Uterus (tissue), 4 donors: Measurements from ENCODE around the gene PTPN6. TPM values are rescaled to one million over a fixed set of nuclear protein-coding genes. Genes with fewer than 3 reads are reported as not detected.

Experiments
- DNase-seq, 2 donors: peaks; one replicate each; pipeline ENCODE4 v3.0.0-alpha.2; 2019 to 2020
- H3K27ac ChIP-seq, 2 donors: fragments of 200-600 bp; sonication (generic); 1 replicate in 1 of 2; 2 replicates in 1 of 2; pipeline ENCODE4 v1.5.1; 2016 to 2018
- H3K27me3 ChIP-seq, 2 donors: fragments of 200-600 bp; sonication (generic); one replicate each; pipeline ENCODE4 v1.5.1; 2018 to 2019; ENCODE audit warnings: control low read depth in 1 of 2
- H3K36me3 ChIP-seq, 2 donors: fragments of 200-600 bp; sonication (generic); one replicate each; pipeline ENCODE4 v1.5.1; 2019; ENCODE audit warnings: control low read depth in 1 of 2
- H3K4me1 ChIP-seq, 2 donors: fragments of 200-600 bp; sonication (generic); one replicate each; pipeline ENCODE4 v1.5.1; 2018 to 2019; ENCODE audit warnings: control low read depth in 1 of 2
- H3K4me3 ChIP-seq, 2 donors: fragments of 200-600 bp; sonication (generic); 1 replicate in 1 of 2; 2 replicates in 1 of 2; pipeline ENCODE4 v1.5.1; 2018 to 2019; ENCODE audit warnings: mild to moderate bottlenecking in 1 of 2
- H3K9me3 ChIP-seq, 2 donors: fragments of 200-600 bp; sonication (generic); one replicate each; pipeline ENCODE4 v1.5.1; 2019; ENCODE audit warnings: control low read depth in 1 of 2
- POLR2A ChIP-seq, 2 donors: fragments of 450-650 bp; IDR thresholded peaks; one replicate each; pipeline ENCODE4 v1.6.1; 2016; ENCODE audit warnings: antibody characterized with exemption in 2 of 2, mild to moderate bottlenecking in 1 of 2, moderate library complexity in 1 of 2
- intact Hi-C: fragments of 100-400 bp; cut with DNase I; formaldehyde crosslinking; loops from one replicate; pipeline ENCODE4 v1.15.1; 2023; ENCODE audit warnings: low total_unique reads
- total RNA-seq, 4 donors: library from RNA; depleted of rRNA in 3 of 4; stranded (reverse); fragments of >200 nt in 3 of 4; gene quantifications; one replicate each; pipeline versions ENCODE4 v1.1.0 to v1.2.4, GENCODE V29; 2014 to 2023
- TF ChIP-seq, protein P1 (sequence below), 4 experiments: fragments of 200-600 bp in 2 of 4; fragments of 450-650 bp in 2 of 4; sonication (generic) in 2 of 4; IDR thresholded peaks; one replicate each; pipeline ENCODE4 v1.5.1; 2016 to 2019; ENCODE audit warnings: antibody characterized with exemption in 4 of 4, mild to moderate bottlenecking in 2 of 4, moderate library complexity in 1 of 4
- donor health status: DM: yes; HTN: yes; CAD: no.

The PTPN6 gene
- 10 to 100 TPM in 2 of 4 donors, under 1 TPM in 2; 0.59 to 19.8 (median 5.9) TPM for total RNA-seq

DNA sequence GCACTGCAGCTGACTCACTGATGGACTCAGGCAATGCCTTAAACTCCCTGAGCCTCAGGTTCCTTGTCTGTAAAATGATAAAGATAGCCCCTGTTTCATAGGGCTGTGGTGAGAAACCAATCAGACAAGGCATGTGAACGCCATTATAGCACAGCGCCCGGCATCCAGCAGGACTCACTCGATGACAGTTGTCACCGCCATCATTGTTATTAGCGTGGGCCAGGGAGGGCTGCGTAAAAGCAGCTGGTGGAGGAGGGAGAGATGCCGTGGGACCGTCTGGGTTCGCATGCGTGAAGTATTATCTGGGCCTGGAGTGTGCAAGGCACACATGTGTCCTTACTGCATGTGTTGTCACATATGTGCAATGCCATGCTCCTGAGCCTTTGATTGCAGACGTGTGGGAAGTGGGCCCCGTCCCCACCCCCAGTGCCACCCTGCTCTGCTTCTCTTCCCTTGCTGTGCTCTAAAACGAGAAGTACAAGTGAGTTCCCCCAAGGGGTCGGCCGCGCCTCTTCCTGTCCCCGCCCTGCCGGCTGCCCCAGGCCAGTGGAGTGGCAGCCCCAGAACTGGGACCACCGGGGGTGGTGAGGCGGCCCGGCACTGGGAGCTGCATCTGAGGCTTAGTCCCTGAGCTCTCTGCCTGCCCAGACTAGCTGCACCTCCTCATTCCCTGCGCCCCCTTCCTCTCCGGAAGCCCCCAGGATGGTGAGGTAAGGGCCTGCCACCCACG is at the start of gene PTPN6:
Gene PTPN6 (plus strand): TSS at position 546 of the 730 bp plus-strand sequence. CDS start 157 bp downstream, at position 703.
- peak within 1 kb of the TSS in 1 of 2 donors; percentile 1 for H3K4me3 ChIP-seq
- H3K4me1 ChIP-seq, result peaks cover 0 to 3% of the 10 kb centered on the region in 2 donors
- no peaks in the 10 kb centered on the region for H3K9me3 ChIP-seq
- intact Hi-C loops, result no loop called here
- H3K27me3 ChIP-seq, result no peaks in the 10 kb centered on the region
- no peak within 1 kb of the TSS for H3K27ac ChIP-seq
- no peaks in the 10 kb centered on the region for H3K36me3 ChIP-seq
- TF ChIP-seq POLR2A (IDR thresholded peaks at IDR 0.05), result no peak
- TF ChIP-seq, protein P1, sequence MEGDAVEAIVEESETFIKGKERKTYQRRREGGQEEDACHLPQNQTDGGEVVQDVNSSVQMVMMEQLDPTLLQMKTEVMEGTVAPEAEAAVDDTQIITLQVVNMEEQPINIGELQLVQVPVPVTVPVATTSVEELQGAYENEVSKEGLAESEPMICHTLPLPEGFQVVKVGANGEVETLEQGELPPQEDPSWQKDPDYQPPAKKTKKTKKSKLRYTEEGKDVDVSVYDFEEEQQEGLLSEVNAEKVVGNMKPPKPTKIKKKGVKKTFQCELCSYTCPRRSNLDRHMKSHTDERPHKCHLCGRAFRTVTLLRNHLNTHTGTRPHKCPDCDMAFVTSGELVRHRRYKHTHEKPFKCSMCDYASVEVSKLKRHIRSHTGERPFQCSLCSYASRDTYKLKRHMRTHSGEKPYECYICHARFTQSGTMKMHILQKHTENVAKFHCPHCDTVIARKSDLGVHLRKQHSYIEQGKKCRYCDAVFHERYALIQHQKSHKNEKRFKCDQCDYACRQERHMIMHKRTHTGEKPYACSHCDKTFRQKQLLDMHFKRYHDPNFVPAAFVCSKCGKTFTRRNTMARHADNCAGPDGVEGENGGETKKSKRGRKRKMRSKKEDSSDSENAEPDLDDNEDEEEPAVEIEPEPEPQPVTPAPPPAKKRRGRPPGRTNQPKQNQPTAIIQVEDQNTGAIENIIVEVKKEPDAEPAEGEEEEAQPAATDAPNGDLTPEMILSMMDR (IDR thresholded peaks at IDR 0.05), result no peak
- DNase-seq, result no peak

DNA sequence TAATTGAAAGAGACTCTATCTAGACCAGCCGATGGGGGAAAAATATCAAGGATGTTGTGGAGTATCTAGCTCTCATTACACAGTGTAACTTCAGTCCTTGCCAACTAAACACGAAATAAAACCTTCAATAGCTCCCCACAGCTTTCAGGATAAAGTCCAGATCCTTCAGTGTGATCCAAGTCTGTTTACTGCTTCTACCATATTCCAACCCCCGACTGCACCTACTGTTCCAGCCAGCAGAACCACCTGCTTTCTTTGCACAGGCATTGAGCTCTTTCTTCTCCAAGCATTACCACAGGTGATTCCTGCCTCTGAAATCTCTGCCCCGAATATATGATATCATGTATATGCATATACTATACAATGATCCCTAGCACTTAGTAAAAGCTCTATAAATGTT is 48.7 kb upstream of the PTPN6 start:
- no peak overlapping the region for H3K4me3 ChIP-seq
- TF ChIP-seq, protein P1 (IDR thresholded peaks at IDR 0.05), result no peak
- no peak for TF ChIP-seq POLR2A (IDR thresholded peaks at IDR 0.05)
- H3K27ac ChIP-seq, result no peak overlapping the region
- H3K9me3 ChIP-seq, result no peaks in the 10 kb centered on the region
- H3K36me3 ChIP-seq, result no peaks in the 10 kb centered on the region
- intact Hi-C loops, result no loop called here
- H3K4me1 ChIP-seq, result peaks cover 0 to 4% of the 10 kb centered on the region in 2 donors
- DNase-seq, result no peak
- H3K27me3 ChIP-seq, result no peaks in the 10 kb centered on the region

DNA sequence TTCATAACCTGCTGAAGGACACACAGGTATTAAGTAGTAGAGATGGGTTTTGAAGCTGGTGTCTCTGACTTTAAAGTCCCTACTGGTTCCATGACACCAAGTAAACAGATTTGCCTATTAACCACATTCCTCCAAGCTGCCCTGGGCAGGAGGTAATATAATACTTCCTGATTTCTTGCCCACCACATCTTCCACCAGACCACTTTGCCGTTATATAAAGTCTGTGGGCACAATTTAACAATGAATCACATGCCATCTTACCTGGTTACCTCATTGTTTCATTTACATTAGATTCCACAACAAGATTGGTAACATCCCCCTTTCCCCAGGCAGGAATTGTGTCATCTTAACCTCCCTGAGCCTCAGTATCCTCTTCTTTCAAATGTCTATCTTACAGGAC is 47.4 kb upstream of the PTPN6 start:
- intact Hi-C loops, result no loop called here
- H3K4me1 ChIP-seq, result peaks cover 0 to 4% of the 10 kb centered on the region in 2 donors
- no peak for DNase-seq
- H3K27me3 ChIP-seq, result no peaks in the 10 kb centered on the region
- peak overlapping the region in 1 of 2 donors; percentile 84 for H3K27ac ChIP-seq
- H3K9me3 ChIP-seq, result no peaks in the 10 kb centered on the region
- H3K4me3 ChIP-seq, result no peak overlapping the region
- H3K36me3 ChIP-seq, result no peaks in the 10 kb centered on the region
- TF ChIP-seq, protein P1 (IDR thresholded peaks at IDR 0.05), result no peak
- TF ChIP-seq POLR2A (IDR thresholded peaks at IDR 0.05), result no peak

DNA sequence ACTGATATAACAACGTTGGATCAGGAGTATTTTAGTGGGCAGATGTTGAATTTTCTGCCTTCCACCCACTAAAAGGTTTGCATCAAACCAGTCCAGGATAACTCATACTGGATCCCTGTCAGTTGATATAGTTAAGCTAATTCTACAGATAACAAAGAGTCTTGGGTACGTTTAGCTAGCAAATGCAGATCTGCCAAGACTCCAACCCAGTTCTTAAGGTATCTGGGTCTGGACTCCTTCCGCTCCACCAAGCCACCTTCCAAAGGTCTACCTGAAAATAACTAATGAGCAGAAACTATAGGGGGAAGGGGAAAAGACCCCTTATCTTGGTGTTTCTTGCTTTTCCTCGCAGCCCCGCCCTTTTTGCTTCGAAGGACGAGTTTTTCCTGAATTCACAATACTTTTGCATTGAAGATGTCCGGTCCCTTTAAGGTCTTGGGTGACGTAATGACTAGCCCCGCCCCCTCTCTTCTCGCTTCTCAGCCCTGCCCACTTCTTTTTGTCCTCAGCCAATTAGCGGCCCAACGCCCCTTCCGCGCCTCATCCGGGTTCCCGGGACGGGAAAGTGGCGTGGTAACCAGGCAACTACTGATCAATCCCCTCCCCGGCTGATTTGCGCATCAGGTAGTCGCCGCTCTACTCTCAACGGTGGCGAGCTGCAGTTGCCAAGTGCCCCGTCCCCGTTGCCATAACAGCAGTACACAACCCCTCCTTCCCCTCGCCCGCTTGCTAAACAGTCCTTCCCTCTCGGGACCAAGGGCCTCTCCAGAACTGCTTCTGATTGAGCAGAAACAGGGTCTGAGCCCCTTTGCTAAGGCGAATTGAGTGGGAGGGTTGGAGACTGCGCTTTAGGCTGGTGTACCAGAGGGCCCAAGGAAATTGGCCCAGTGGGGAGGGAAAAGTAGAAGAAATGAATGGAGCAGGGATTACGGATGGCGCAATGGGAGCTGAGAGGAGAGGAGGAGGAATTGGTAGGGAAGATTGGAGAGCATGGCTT is 46.6 kb upstream of the PTPN6 start, which contains the start of gene LRRC23:
Gene LRRC23 (plus strand): TSS at position 543 of the 997 bp plus-strand sequence. CDS start 812 bp downstream, outside the sequence.
- no peaks in the 10 kb centered on the region for H3K36me3 ChIP-seq

More for the DNA sequence above, 46.6 kb upstream of the PTPN6 start, which contains the start of gene LRRC23:
- peak; percentile 97 to 99 for DNase-seq
- Histone ChIP-seq H3K27me3 (no peaks in the 10 kb centered on the region), H3K4me3 (peak within 1 kb of the TSS; percentile 56 to 81), H3K4me1 (peaks cover 0 to 4% of the 10 kb centered on the region in 2 donors), H3K9me3 (no peaks in the 10 kb centered on the region), H3K27ac (peak within 1 kb of the TSS; percentile 84 to 88)
- intact Hi-C loops, result no loop called here
- TF ChIP-seq, protein P1 (IDR thresholded peaks at IDR 0.05), result peak in 1 of 4 experiments; percentile 40
- peak; percentile 58 to 69 for TF ChIP-seq POLR2A (IDR thresholded peaks at IDR 0.05)
